ENCODE data around the gene SREBF1. TPM values are rescaled to one million over a fixed set of nuclear protein-coding genes. Genes with fewer than 3 reads are reported as not detected.

The SREBF1 gene
- total RNA-seq, 2 experiments from 2014 or later, result 175 to 176 TPM

GRCh38 chr17:17824119-17824782 lies 12.5 kb downstream of the SREBF1 start:
- Mint-ChIP-seq H3K36me3 (ENCODE audit: low read depth) (peaks cover 36% of the 10 kb centered on the region), H3K9me3 (no peaks in the 10 kb centered on the region), H3K27me3 (no peaks in the 10 kb centered on the region), H3K4me1 (peaks cover 89% of the 10 kb centered on the region), H3K4me3 (peak overlapping the region; percentile 69), H3K27ac (peak overlapping the region; percentile 93)
- CTCF ChIA-PET, result interaction anchor here (0.8 kb wide), 1 partner anchor 171 kb away, joined by 3 read pairs; no protein-coding TSS in a partner anchor
- no peak for DNase-seq
- POLR2A ChIA-PET, result interaction anchor here (0.8 kb wide), 1 partner anchor 12 kb away, joined by 6 read pairs; the partner anchor contains the start of gene SREBF1

- Mint-ChIP-seq H3K9me3 (no peaks in the 10 kb centered on the region), H3K36me3 (ENCODE audit: low read depth) (peaks cover 42% of the 10 kb centered on the region), H3K27me3 (no peaks in the 10 kb centered on the region), H3K4me1 (peaks cover 92% of the 10 kb centered on the region), H3K27ac (peak overlapping the region; percentile 93), H3K4me3 (peak overlapping the region; percentile 79)
- DNase-seq, result peak; percentile 86
- ChIA-PET CTCF (interaction anchor here (0.8 kb wide), 1 partner anchor 170 kb away, joined by 3 read pairs; no protein-coding TSS in a partner anchor), POLR2A (interaction anchor here (0.8 kb wide), 1 partner anchor 13 kb away, joined by 6 read pairs; the partner anchor contains the start of gene SREBF1)
These were observed 13.2 kb downstream of the SREBF1 start for GRCh38 chr17:17823433-17824118.

GRCh38 chr17:17822616-17823015 lies 14.2 kb downstream of the SREBF1 start:
- no peak for DNase-seq
- Mint-ChIP-seq H3K27me3 (no peaks in the 10 kb centered on the region), H3K4me1 (peaks cover 88% of the 10 kb centered on the region), H3K36me3 (ENCODE audit: low read depth) (peaks cover 47% of the 10 kb centered on the region), H3K27ac (peak overlapping the region; percentile 82), H3K9me3 (no peaks in the 10 kb centered on the region), H3K4me3 (peak overlapping the region; percentile 79)
- CTCF ChIA-PET, result interaction anchor here (0.7 to 3.5 kb wide), 4 partner anchors 10 to 31 kb away, joined by 3 to 18 read pairs (median 4); no protein-coding TSS in a partner anchor
- POLR2A ChIA-PET, result no interaction called here

GRCh38 chr17:17822189-17822588 lies 14.6 kb downstream of the SREBF1 start:
- DNase-seq, result no peak
- CTCF ChIA-PET, result interaction anchor here (0.7 to 3.5 kb wide), 4 partner anchors 10 to 31 kb away, joined by 3 to 18 read pairs (median 4); no protein-coding TSS in a partner anchor
- Mint-ChIP-seq H3K9me3 (no peaks in the 10 kb centered on the region), H3K4me3 (peak overlapping the region; percentile 79), H3K27me3 (no peaks in the 10 kb centered on the region), H3K36me3 (ENCODE audit: low read depth) (peaks cover 50% of the 10 kb centered on the region), H3K4me1 (peaks cover 84% of the 10 kb centered on the region), H3K27ac (peak overlapping the region; percentile 82)
- POLR2A ChIA-PET, result no interaction called here

- Mint-ChIP-seq H3K36me3 (ENCODE audit: low read depth) (peaks cover 49% of the 10 kb centered on the region), H3K4me3 (peak overlapping the region; percentile 79), H3K27ac (peak overlapping the region; percentile 74), H3K9me3 (no peaks in the 10 kb centered on the region), H3K4me1 (peaks cover 68% of the 10 kb centered on the region), H3K27me3 (no peaks in the 10 kb centered on the region)
- ChIA-PET POLR2A (no interaction called here), CTCF (interaction anchor here (0.8 to 3.5 kb wide), 17 partner anchors 8 to 213 kb away, joined by 3 to 18 read pairs (median 3); no protein-coding TSS in a partner anchor)
- DNase-seq, result no peak
These were observed 16.2 kb downstream of the SREBF1 start for GRCh38 chr17:17820463-17821158.

GRCh38 chr17:17820046-17820445 lies 16.7 kb downstream of the SREBF1 start:
- H3K9me3 Mint-ChIP-seq, result no peaks in the 10 kb centered on the region
- peaks cover 64% of the 10 kb centered on the region for H3K4me1 Mint-ChIP-seq
- H3K36me3 Mint-ChIP-seq (ENCODE audit: low read depth), result peaks cover 53% of the 10 kb centered on the region
- ChIA-PET CTCF (interaction anchor here (0.8 to 3.5 kb wide), 13 partner anchors 8 to 214 kb away, joined by 3 to 18 read pairs (median 3); no protein-coding TSS in a partner anchor), POLR2A (no interaction called here)
- H3K27me3 Mint-ChIP-seq, result no peaks in the 10 kb centered on the region
- DNase-seq, result no peak
- peak overlapping the region; percentile 1 for H3K4me3 Mint-ChIP-seq
- H3K27ac Mint-ChIP-seq, result peak overlapping the region; percentile 71

- Mint-ChIP-seq H3K36me3 (ENCODE audit: low read depth) (peaks cover 55% of the 10 kb centered on the region), H3K27me3 (no peaks in the 10 kb centered on the region), H3K27ac (peak overlapping the region; percentile 71), H3K9me3 (no peaks in the 10 kb centered on the region), H3K4me3 (peak overlapping the region; percentile 1), H3K4me1 (peaks cover 59% of the 10 kb centered on the region)
- DNase-seq, result no peak
- ChIA-PET POLR2A (no interaction called here), CTCF (interaction anchor here (1.0 to 3.5 kb wide), 6 partner anchors 7 to 36 kb away, joined by 3 to 18 read pairs (median 4); no protein-coding TSS in a partner anchor)
These were observed 17.2 kb downstream of the SREBF1 start for GRCh38 chr17:17819561-17819995.

- no peak for DNase-seq
- Mint-ChIP-seq H3K36me3 (ENCODE audit: low read depth) (peaks cover 55% of the 10 kb centered on the region), H3K27me3 (no peaks in the 10 kb centered on the region), H3K4me3 (no peak overlapping the region), H3K27ac (peak overlapping the region; percentile 75), H3K9me3 (no peaks in the 10 kb centered on the region), H3K4me1 (peaks cover 54% of the 10 kb centered on the region)
- ChIA-PET CTCF (interaction anchor here (1.7 kb wide), 1 partner anchor 9 kb away, joined by 4 read pairs; no protein-coding TSS in a partner anchor), POLR2A (no interaction called here)
These were observed 17.7 kb downstream of the SREBF1 start for GRCh38 chr17:17819111-17819510.

GRCh38 chr17:17818088-17818526 lies 18.7 kb downstream of the SREBF1 start:
- peak overlapping the region; percentile 51 for H3K27ac Mint-ChIP-seq
- H3K27me3 Mint-ChIP-seq, result no peaks in the 10 kb centered on the region
- no peak for DNase-seq
- H3K4me1 Mint-ChIP-seq, result peaks cover 50% of the 10 kb centered on the region
- POLR2A ChIA-PET, result no interaction called here
- H3K36me3 Mint-ChIP-seq (ENCODE audit: low read depth), result peaks cover 55% of the 10 kb centered on the region
- H3K9me3 Mint-ChIP-seq, result no peaks in the 10 kb centered on the region
- H3K4me3 Mint-ChIP-seq, result no peak overlapping the region
- CTCF ChIA-PET, result interaction anchor here (0.5 kb wide), 1 partner anchor 217 kb away, joined by 3 read pairs; no protein-coding TSS in a partner anchor

GRCh38 chr17:17817552-17817947 lies 19.2 kb downstream of the SREBF1 start:
- H3K4me3 Mint-ChIP-seq, result no peak overlapping the region
- DNase-seq, result no peak
- H3K4me1 Mint-ChIP-seq, result peaks cover 45% of the 10 kb centered on the region
- POLR2A ChIA-PET, result no interaction called here
- H3K27me3 Mint-ChIP-seq, result no peaks in the 10 kb centered on the region
- peak overlapping the region; percentile 51 for H3K27ac Mint-ChIP-seq
- H3K9me3 Mint-ChIP-seq, result no peaks in the 10 kb centered on the region
- CTCF ChIA-PET, result no interaction called here
- peaks cover 53% of the 10 kb centered on the region for H3K36me3 Mint-ChIP-seq (ENCODE audit: low read depth)

GRCh38 chr17:17816831-17817551 lies 19.8 kb downstream of the SREBF1 start:
- DNase-seq, result no peak
- H3K4me1 Mint-ChIP-seq, result peaks cover 43% of the 10 kb centered on the region
- no peaks in the 10 kb centered on the region for H3K9me3 Mint-ChIP-seq
- CTCF ChIA-PET, result interaction anchor here (1.0 kb wide), 1 partner anchor 11 kb away, joined by 3 read pairs; no protein-coding TSS in a partner anchor
- H3K27me3 Mint-ChIP-seq, result no peaks in the 10 kb centered on the region
- POLR2A ChIA-PET, result no interaction called here
- no peak overlapping the region for H3K27ac Mint-ChIP-seq
- H3K36me3 Mint-ChIP-seq (ENCODE audit: low read depth), result peaks cover 54% of the 10 kb centered on the region
- H3K4me3 Mint-ChIP-seq, result no peak overlapping the region

All from activated CD4-positive, alpha-beta T cell treated with anti-CD3 and anti-CD28 coated beads, Interleukin-2, amount 10 ng/mL, durations not matched to agents 7 days and 5 days (primary cell).